Testis (tissue), 2 donors: Measurements from ENCODE around the gene CLDN14.

ENCODE experiments used
- CTCF ChIP-seq, 3 experiments: fragments of 450-650 bp in 2 of 3; fragments of 200-600 bp in 1 of 3; sonication (generic) in 1 of 3; IDR thresholded peaks; one replicate each; pipeline ENCODE4 v1.5.1; 2016 to 2019; ENCODE audit warnings: antibody characterized with exemption in 3 of 3, mild to moderate bottlenecking in 2 of 3, moderate library complexity in 1 of 3
- POLR2A ChIP-seq: fragments of 450-650 bp; IDR thresholded peaks from one replicate; pipeline ENCODE4 v1.6.1; 2017; ENCODE audit warnings: antibody characterized with exemption, mild to moderate bottlenecking, moderate library complexity

DNA sequence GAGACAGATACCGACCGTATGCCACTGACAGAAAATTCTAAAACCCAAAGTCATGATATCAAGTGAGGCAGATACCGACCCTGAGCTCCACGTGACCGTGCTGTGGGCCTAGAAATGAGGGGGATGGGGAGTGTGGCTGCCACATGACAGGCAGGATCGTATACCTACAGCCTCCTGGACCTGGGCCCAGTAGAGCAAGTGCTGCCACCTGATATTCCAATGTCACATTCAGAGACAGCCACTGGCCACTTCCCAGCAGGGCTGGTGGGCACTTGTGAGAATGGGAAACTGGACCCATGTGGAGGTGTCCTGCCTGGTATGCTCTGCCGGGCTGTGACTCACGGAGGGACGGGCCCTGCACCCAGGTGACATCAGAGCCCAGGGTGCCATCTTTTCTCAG, 44.6 kb upstream of the CLDN14 start:
- no peak for TF ChIP-seq CTCF (IDR thresholded peaks at IDR 0.05)
- no peak for TF ChIP-seq POLR2A
